ENCODE measurements around the gene C1orf74.
A peak's percentile ranks its signal among the peaks of the same experiment; 100 is the strongest.

The C1orf74 gene

DNA sequence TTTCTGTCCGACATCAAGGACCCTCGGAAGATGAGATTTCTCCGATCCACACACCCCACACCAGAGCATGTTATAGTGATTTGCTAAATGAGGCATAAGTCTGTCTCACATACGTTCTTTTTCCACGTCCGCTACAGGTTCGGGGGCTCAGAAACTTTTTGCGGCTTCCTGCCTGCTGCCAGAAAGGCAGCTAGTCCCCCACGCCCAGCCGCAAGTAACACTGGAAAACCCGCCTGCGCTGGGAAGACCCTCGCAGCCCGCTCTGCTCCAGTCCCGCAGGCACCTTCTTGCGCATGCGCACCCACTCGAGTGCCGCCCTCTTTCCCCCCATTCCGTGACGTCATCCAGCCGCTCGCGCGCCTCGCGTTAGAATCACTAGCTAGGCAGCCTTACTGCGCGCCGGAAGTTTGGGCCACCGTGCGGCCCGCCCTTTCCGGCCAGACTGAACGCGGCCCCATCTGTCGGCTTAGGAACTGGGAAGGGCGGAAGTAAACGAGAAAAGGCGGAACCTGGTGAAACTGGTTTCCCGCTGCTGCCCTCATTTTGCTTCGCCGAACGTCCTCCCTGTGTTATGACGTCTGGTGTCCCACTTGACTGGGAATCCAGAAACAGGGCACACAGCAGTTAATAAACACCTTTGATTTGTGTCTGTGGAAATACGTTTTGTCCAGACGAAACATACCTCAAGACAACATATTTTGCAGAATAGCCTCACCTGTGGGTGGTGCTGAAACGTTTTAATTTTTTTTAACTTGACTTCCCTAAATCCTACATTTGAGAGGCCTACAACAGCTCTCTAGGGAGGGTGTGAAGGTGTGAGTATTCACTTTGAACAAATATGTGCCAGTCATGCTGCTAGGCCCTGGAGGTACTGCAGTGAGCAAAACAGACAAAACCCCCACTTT, at the start of gene C1orf74:
TSS of gene C1orf74 (minus strand) at position 295 of the 905 bp plus-strand sequence. CDS start 925 bp downstream, outside the sequence.
- DNase-seq (ENCODE audit: low spot score), result peak; percentile 98

DNA sequence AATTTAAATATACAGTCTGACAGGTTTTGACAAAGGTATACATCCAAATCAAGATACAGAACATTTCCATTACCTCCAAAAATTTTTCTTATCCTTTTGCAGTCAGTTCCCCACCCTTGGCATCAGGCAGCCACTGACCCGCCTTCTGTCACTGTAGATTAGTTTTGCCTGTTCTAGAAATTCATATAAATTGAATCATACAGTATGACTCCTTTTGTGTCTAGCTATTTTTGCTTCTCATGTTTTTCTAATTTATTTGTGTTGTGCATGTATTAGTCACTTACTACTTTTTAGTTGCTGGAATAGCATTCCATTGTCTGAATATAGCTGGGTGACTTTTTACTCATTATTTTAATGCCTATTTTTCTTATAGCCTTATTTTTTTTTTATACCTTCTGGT, 47.3 kb upstream of the C1orf74 start:
- DNase-seq (ENCODE audit: low spot score), result no peak

DNA sequence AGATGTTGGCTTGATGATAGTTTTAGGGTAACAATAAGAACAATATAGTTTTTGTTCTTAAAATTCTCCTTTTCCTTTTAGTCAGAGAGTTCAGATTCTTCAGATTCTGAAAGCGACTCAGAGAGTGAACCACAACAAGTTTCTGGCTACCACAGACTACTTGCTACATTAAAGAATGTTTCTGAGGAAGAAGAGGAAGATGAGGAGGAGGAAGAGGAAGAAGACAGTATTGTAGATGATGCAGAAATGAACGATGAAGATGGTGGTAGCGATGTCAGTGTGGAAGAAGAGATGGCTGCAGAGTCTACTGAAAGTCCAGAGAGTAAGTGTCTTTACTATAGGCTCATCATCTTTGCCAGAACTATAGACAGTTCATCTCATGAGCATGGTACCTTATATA, 46.4 kb upstream of the C1orf74 start:
- no peak for DNase-seq (ENCODE audit: low spot score)

DNA sequence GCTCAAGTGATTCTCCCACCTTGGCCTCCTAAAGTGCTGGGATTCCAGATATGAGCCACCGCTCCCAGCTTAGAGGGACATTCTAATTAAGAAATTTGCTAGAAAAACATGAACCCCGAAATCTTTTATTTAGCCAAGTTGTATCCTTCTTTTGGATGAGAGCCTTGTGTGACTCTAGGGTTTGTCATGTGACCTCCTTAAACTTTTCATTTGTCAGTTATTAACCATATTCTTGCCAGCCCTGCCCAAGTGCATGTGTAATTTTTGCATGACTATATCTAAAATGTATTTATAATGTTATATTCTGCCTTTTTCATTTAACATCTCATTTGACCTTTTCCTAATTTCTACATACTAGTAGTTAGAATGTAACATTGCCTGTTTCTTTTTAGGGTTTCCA, 45.4 kb upstream of the C1orf74 start:
- no peak for DNase-seq (ENCODE audit: low spot score)

DNA sequence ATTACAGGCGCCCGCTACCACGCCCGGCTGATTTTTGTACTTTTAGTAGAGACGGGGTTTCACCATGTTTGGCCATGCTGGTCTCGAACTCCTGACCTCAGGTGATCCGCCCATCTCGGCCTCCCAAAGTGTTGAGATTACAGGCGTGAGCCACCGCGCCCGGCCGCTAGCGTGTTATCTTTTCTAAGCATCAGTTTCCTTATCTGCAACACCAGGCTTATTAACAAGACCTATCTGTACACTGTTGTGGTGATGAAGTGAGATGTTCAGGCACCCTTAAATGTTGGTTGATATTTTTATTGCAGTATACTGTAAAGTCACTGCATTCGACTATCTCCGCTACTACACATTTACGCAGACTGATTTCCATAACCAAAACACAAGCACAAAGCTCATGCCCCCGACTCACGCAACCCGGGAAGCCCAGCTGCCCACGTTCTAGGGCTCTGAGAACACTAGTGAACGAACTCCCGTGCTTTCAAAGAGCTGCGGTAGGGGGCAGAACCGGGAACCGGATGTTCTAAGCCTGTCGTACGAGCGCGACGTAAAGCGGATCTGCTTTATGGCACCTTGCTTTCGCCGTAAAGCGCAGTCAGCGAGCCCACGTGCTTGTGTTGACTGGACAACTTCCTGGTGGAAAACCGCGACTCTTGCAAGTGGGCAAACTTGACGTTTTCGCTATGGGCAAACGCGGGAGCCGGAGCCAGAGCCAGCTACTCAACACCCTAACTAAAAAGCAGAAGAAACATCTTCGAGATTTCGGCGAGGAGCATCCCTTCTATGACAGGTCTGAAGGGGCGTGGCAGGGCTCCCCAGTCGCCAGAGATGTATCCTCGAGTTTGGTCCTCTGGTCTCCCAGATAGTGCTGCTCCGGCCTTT, 43.3 kb upstream of the C1orf74 start, which contains the start of gene UTP25:
TSS of gene UTP25 (plus strand) at position 589 of the 879 bp plus-strand sequence. CDS start at position 681, 92 bp downstream.
- DNase-seq (ENCODE audit: low spot score), result peak; percentile 94

DNA sequence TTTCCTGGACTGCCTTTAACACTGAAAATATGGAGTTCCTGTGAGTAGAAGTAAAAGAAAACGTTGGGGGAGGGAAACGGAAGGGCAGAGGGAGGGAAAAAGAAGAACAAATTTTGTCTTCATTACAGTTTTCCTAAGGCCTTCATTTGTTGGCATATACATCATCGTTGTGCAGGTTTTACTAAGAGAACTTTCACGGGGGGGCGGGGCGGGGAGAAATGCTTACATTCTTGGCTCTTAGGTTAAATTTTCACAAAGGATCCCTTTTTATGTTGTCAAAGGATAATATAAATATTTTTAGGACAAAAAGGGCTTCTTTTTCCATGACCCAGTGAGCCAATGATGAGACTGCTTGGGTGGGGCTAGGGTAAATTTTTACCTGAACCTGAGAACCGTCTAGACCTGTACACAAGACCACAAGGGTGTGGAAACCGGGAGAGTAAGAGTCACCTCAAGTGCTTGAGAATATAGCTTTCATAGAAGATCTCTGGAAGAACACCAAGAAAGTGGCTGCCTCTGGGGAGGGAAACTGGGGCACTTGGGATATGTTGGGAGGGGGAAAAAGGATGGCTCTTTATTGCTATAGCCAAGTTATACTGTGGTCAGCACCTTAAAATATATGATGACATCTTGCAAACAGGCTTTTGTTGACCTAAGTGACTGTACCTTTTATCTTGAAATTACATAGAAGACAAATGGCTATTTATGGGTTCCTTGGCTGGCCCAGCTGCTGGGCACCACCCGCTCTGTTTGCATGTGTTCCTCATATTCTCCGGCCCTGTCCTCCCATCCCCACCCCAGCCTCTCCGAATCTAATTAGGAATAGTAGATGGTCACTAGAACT, 41.5 kb upstream of the C1orf74 start:
- no peak for DNase-seq (ENCODE audit: low spot score)

DNA sequence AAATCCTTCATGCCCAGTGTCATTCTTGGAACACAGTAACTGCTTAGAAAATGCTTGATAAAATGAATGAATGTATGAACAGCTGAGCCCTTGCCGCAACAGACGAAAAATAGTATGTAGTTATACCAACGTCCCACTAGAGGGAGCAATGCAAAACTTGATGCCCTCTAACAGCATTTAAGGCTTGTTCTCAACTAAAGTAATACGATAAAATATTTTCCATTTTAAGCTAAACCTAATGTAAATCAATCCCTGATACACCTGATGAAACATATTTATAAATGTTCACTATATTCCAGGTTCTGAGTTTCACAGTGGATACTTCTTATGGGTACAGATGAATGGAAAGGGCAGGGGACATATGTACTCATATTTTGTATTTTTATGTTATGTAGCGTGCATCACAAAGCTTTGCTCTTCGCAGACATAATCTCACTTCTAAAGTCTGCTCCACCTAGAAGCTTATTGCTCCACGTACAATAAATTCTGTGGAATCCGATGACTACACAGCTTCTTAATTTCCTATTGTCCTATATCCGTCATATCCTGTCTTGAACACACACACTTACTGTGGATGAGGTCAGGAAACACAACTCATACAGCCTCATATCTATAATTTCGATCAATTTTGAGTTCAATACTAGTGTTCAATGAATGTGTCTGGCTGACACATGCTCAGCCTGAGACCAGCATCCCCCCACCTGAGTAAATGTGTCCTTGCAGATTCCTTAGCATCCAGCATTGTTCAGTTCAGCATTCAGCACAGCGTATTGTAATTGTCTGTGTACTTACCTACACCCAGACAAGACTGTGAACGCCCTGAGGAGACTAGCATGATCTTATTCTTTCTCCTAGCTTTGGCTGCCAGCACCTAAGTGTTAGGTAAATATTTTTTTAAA, 39.0 kb upstream of the C1orf74 start:
- peak; percentile 61 for DNase-seq (ENCODE audit: low spot score)

DNA sequence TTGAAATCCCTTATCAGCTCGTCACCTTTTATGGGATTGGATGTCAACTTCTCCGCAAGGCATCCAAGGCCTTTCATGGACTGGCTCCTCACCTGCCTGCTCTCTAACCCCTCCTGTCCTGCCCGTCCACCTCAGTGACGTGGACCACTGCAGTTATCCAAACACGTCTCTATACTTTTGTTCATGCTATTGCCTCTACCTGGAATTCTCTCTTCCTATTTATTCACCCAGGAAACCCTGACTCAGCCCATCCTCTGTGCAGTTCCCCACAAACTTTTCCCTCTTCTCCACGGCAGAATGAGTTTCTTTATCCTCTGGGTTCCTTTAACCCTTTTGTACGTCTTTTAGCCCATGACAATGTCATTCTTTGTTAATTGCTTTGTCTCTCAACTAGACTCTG, 38.3 kb upstream of the C1orf74 start:
- DNase-seq (ENCODE audit: low spot score), result no peak

DNA sequence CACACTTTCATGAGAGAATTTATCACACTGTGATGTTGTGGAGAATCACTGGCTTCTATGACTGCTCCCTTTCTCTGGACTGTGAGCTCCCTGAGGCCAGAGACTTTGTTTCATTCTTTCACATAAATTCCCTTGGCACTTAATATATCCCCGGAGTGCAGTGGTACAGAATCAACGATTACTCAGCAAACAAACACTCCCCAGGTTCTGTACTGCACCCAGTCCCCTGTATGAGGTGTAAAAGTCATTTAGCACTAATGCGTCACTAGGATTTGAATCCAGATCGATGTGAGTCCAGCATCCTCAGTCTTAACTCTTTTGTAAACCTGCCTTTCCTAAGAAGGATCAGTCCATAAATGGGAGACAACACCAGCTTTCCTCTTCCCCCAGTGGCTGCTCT, 36.6 kb upstream of the C1orf74 start:
- no peak for DNase-seq (ENCODE audit: low spot score)

DNA sequence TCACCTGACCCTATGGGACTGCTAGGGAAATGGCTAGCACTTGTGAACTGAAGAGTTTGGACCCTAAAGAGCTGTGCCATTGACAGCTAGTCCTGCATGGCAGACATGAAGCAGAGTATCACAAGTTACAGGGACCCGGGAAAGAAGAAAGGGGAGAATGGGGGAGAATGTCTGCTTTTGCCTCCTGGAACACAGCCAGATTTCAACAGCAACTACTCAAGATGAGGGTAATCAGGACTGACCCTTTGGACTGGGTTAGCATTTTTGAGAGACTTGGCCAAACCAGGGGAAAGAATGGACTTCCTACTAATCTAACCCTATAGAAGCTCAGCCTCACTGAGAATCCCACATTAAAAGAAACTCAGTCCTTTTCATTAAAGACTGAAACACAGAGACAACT, 34.7 kb upstream of the C1orf74 start:
- no peak for DNase-seq (ENCODE audit: low spot score)

DNA sequence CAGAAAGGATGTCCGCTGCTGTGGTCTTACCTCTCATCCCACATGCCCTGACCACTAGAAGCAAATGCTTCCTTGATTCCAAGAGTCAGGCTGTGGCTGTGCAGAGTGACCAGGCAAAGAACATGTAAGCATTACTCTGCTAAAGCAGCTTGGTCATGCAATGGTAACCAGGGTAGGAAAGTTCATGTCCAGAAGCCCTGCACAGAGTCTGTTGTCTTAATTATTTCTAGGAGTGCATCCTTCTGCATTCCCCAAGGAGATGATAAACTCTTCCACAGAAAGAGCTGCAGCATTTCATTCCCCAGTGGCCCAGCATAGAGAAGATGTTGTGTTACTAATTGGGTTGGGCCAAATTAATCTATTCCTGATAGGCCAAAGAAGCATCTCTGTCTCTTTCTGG, 33.3 kb upstream of the C1orf74 start:
- DNase-seq (ENCODE audit: low spot score), result no peak

DNA sequence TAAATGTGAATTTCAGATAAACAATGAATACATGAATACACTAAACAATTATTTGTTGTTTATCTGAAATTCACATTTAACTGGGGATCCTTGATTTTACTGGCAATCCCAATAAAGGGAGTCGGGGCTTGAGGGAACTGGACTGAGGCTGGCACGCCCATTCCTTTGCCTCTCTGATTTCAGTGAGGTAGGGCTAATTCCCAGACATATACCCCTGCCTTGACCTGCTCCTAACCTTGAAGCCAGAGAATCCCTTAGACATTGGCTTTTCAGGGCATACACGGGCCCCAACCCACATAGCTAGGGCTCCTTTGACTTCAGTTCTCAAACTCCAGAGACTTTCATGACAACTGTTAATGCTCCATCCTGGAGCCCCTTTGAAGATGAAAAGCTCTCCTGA, 32.6 kb upstream of the C1orf74 start:
- DNase-seq (ENCODE audit: low spot score), result no peak

DNA sequence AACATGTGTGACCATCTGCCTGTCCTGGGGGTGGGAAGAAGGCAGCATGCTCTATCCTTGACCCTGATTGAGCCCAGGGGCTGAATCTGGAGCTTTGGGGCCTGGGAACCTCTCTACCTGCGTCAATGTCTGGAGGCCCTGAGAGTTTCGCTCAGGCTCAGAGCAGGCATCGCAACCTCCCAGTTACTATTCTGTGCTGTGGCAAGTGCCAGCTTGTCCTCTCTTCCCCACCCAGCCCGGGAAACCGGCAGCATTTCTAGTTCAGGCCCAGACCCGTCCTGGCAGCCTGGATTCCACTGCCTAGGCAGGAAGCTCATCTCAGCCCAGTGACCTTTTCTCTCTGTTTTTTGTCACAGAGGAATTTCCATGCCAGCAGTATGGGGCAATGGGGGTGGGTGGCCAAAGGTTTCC, 31.6 kb upstream of the C1orf74 start:
- no peak for DNase-seq (ENCODE audit: low spot score)

DNA sequence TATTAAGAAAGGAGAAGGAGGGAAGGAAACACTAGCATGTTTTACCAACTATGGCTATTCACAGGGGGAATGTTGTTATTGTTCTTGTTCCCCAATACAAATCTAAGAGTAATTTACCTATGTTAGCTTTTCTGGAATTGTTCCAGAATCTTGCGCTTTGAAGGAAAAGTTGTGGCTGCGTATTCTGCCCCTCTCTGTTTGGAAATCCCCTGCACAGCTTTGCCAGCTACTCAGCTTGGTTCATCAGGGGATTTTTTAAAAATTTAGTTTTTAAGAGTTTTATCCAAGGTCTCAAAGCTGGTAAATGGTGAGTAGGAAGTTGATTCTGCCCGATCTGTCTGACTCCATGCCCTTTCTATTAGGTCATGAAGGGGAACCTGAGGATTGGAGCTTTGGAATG, 31.1 kb upstream of the C1orf74 start:
- peak; percentile 3 for DNase-seq (ENCODE audit: low spot score)

DNA sequence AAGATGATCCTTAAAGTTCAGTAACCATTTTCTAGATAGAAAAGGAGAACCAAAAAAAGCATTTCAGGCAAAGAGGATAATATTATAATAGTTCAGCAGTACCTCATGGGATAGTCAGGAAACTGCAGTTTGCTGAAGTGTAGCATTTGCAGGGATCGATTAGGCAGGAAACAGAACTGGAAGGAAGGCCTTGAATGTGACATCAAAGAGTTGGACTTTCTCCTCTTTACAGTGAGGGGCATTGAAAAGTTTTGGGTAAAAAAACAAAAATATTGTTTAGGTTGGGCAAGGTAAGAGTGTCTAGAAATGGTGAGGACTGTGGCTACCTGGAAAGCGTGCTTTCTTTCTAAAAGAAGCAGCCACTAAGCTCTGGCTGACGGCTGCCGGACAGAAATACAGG, 29.5 kb upstream of the C1orf74 start:
- no peak for DNase-seq (ENCODE audit: low spot score)

DNA sequence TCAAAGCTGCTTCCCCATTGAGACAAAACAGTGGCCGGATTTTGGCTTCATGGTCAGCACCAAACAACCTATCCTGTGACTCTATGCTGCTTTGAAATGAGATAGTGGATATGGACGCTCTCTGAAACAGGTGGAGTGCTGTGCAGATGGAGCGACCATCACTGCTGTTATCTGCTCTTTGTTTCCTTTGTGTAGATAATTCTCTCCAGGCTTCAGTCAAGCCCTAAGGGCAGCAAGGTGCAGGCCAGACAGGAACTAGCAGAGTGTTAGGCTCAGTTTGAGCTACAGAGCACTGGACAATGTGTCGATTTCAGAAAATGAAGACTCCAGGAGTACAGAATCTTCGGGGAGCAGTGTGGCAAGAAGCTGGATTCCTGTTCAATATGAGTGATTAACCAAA, 26.4 kb upstream of the C1orf74 start:
- DNase-seq (ENCODE audit: low spot score), result no peak

DNA sequence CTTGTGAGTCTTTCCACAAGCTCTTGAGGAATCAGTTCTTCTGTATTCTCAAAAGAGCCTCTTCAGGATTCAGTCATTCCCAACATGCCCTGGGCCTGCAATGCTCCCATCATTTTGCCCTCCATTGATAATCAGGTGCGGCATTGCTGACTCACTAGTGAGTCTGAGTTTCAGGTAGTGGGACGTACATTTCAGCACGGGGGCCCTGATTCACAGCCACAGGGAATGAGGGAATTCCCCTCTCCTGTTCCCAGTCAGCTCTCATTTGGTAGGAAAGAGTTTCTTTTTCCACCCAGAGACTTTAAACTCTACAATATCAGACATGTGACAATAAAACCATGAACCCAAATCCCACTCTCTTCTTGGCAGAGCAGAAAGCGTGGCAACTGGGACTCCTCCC, 25.3 kb upstream of the C1orf74 start:
- DNase-seq (ENCODE audit: low spot score), result no peak

DNA sequence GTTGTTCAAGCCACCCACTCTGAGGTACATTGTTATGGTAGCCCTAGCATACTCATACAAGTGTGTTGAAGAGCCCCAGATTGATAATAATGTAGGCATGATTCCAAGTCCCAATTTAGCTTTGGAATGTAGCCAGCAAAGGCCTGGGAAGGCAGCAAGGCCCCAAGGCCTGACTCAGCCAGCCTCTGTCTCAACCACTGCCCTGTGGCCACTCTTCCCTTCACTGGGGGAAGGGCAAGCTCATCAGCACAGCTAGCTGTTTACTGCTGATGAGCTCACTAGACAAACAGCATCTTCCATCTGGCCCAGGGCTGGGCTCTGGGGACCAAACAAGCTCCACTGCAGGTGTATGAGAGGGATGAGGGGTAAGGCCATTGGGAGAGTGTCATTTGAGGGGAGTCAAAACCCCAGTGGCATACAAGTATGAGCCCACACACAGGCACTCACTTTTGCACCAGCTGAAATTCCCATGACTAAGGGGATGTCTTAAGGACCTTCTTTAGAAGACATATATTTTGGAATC, 23.8 kb upstream of the C1orf74 start:
- no peak for DNase-seq (ENCODE audit: low spot score)

DNA sequence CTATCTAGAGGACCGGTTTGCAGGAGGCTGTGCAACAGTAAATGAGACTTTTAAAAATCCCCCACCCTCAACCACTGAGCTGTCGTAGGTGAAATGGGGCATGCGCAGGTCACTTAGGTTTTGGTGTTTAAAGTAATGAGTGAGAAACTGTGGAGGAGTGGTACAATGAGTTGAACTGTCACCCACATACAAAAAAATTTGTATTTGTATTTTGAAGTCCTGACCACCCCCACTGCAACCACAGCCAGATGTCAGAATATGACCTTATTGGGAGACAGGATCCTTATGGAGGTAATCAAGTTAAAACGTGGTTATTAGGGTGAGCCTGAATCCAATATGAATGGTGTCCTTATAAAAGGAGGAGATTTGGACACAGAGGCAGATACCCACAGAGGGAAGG, 23.1 kb upstream of the C1orf74 start:
- DNase-seq (ENCODE audit: low spot score), result no peak

DNA sequence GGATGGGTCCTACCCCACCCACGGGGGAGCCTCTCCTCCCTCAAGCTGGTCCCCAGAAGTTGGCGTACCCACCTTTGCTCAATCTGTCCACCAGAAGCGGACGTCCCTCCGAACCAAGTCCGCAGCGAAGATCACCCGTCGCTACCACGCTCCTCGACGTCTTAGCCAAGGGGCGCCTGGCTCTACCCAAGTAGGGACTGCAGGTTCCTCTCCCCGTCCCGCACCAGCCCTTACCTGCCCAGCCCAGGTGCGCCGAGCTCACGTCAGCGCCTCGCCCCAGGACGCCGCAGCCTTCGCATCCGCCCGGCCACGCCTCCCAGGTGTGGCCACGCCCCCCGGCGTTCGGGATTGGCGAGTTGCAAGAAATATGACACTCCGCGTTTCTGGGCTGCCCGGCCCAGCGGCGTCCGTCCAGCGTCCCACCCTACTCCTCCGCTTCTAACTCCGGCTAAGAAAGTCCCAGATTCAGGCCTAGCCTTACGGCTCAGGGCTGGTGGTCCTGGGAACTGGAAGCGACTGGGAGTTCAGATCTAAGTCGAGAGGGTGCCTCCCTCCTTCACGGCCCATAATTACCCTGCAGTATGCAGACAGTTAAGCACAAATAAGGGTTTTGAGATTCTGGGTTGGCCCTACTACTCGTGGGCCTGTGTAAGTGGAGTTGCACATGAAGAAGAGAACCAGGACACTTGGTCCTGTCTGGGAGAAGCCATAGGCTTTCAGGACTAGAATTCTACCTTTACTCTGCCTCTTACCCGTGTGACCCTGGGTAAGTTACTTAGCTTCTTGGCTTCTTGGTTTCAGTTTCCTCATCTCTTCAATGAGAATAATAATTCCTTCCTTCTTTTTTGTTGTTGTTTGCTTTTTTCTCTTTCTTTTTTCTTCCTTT, 21.8 kb upstream of the C1orf74 start, which contains the start of gene IRF6:
TSS of gene IRF6 (minus strand) at position 268 of the 886 bp plus-strand sequence. CDS start 4,729 bp downstream, outside the sequence.
- peak; percentile 76 for DNase-seq (ENCODE audit: low spot score)

All from CD4-positive, alpha-beta T cell treated with Interleukin-15 for 4 hours (primary cell).